Activated CD8-positive, alpha-beta T cell treated with anti-CD3 and anti-CD28 coated beads, Interleukin-2, amount 10 ng/mL, durations not matched to agents 7 days and 5 days (primary cell): ENCODE results near the gene SMURF2. TPM values are rescaled to one million over a fixed set of nuclear protein-coding genes. Genes with fewer than 3 reads are reported as not detected.

ENCODE experiments used
- ATAC-seq: fragments of 150-1000 bp; cut with Tn5 transposase; one replicate; pipeline ENCODE4 v1.10.0; 2021; ENCODE audit warnings: moderate library complexity
- CTCF ChIA-PET: fragments of 350-600 bp; sonication (Branson Sonifier 250); formaldehyde crosslinking; loops from one replicate; lab custom pipeline; 2021; ENCODE audit warnings: antibody characterized with exemption; lab: Charles Lee
- POLR2A ChIA-PET: fragments of 350-600 bp; sonication (Branson Sonifier 250); formaldehyde crosslinking; loops from one replicate; lab custom pipeline; 2021; ENCODE audit warnings: antibody characterized with exemption; lab: Charles Lee
- DNase-seq: peaks from one replicate; pipeline ENCODE4 v3.0.0-alpha.2; 2020
- H3K27ac Mint-ChIP-seq: one replicate; pipeline ENCODE4 v1.8.0; 2021; ENCODE audit warnings: mild to moderate bottlenecking, mixed read lengths
- H3K27me3 Mint-ChIP-seq: one replicate; pipeline ENCODE4 v1.8.0; 2021; ENCODE audit warnings: low read depth, mixed read lengths
- H3K36me3 Mint-ChIP-seq: one replicate; pipeline ENCODE4 v1.8.0; 2021; ENCODE audit warnings: low read depth, mixed read lengths
- H3K4me1 Mint-ChIP-seq: one replicate; pipeline ENCODE4 v1.8.0; 2021; ENCODE audit warnings: low read depth, mixed read lengths
- H3K4me3 Mint-ChIP-seq: one replicate; pipeline ENCODE4 v1.8.0; 2021; ENCODE audit warnings: mild to moderate bottlenecking, mixed read lengths
- H3K9me3 Mint-ChIP-seq: one replicate; pipeline ENCODE4 v1.8.0; 2022; ENCODE audit warnings: mixed read lengths; ENCODE audit not compliant: insufficient read depth
- total RNA-seq, 2 experiments: library from RNA; stranded (reverse); gene quantifications; one replicate each; pipeline ENCODE4 v1.2.3, GENCODE V29; 2021

Gene SMURF2
- total RNA-seq, 2 experiments from 2014 or later = 16.1 to 16.4 TPM

- Mint-ChIP-seq H3K4me3 (no peak overlapping the region), H3K36me3 (peaks cover 18% of the 10 kb centered on the region), H3K4me1 (no peaks in the 10 kb centered on the region), H3K9me3 (no peaks in the 10 kb centered on the region), H3K27me3 (no peaks in the 10 kb centered on the region), H3K27ac (no peak overlapping the region)
- ATAC-seq (no peak), DNase-seq (no peak)
- ChIA-PET POLR2A (interaction anchor here (0.7 kb wide), 1 partner anchor 16 kb away, joined by 3 read pairs; no protein-coding TSS in a partner anchor), CTCF (interaction anchor here (1.7 to 1.9 kb wide), 2 partner anchors 16 to 48 kb away, joined by 4 to 5 read pairs; no protein-coding TSS in a partner anchor)
Measured at GRCh38 chr17:64554028-64554637, 108.0 kb downstream of the SMURF2 start.

GRCh38 chr17:64551461-64551860 is 110.6 kb downstream of the SMURF2 start:
- no peak for ATAC-seq
- DNase-seq = no peak
- Mint-ChIP-seq H3K4me3 (no peak overlapping the region), H3K9me3 (no peaks in the 10 kb centered on the region), H3K27ac (no peak overlapping the region), H3K4me1 (no peaks in the 10 kb centered on the region), H3K27me3 (no peaks in the 10 kb centered on the region), H3K36me3 (peaks cover 21% of the 10 kb centered on the region)
- CTCF ChIA-PET = interaction anchor here (2.0 kb wide), 1 partner anchor 48 kb away, joined by 8 read pairs; no protein-coding TSS in a partner anchor
- POLR2A ChIA-PET = no interaction called here

GRCh38 chr17:64547319-64547718 is 114.8 kb downstream of the SMURF2 start:
- ATAC-seq (no peak), DNase-seq (no peak)
- POLR2A ChIA-PET = no interaction called here
- no peaks in the 10 kb centered on the region for H3K9me3 Mint-ChIP-seq
- H3K27me3 Mint-ChIP-seq = no peaks in the 10 kb centered on the region
- no peak overlapping the region for H3K4me3 Mint-ChIP-seq
- no peak overlapping the region for H3K27ac Mint-ChIP-seq
- CTCF ChIA-PET = interaction anchor here (0.8 to 1.1 kb wide), 3 partner anchors 53 to 102 kb away, joined by 3 to 5 read pairs (median 5); no protein-coding TSS in a partner anchor
- H3K4me1 Mint-ChIP-seq = no peaks in the 10 kb centered on the region
- H3K36me3 Mint-ChIP-seq = peaks cover 22% of the 10 kb centered on the region

- Mint-ChIP-seq H3K27ac (no peak overlapping the region), H3K4me1 (no peaks in the 10 kb centered on the region), H3K4me3 (no peak overlapping the region), H3K36me3 (peaks cover 23% of the 10 kb centered on the region), H3K9me3 (no peaks in the 10 kb centered on the region), H3K27me3 (no peaks in the 10 kb centered on the region)
- DNase-seq (no peak), ATAC-seq (no peak)
- CTCF ChIA-PET = interaction anchor here (0.9 kb wide), 1 partner anchor 103 kb away, joined by 5 read pairs; no protein-coding TSS in a partner anchor
- POLR2A ChIA-PET = interaction anchor here (0.7 kb wide), 1 partner anchor 42 kb away, joined by 3 read pairs; no protein-coding TSS in a partner anchor
Measured at GRCh38 chr17:64546716-64547115, 115.4 kb downstream of the SMURF2 start.

- no peaks in the 10 kb centered on the region for H3K9me3 Mint-ChIP-seq
- ChIA-PET CTCF (interaction anchor here (0.7 to 2.5 kb wide), 6 partner anchors 11 to 192 kb away, joined by 3 to 10 read pairs (median 4); no protein-coding TSS in a partner anchor), POLR2A (no interaction called here)
- DNase-seq (no peak), ATAC-seq (no peak)
- no peak overlapping the region for H3K4me3 Mint-ChIP-seq
- no peaks in the 10 kb centered on the region for H3K27me3 Mint-ChIP-seq
- no peak overlapping the region for H3K27ac Mint-ChIP-seq
- peaks cover 26% of the 10 kb centered on the region for H3K36me3 Mint-ChIP-seq
- H3K4me1 Mint-ChIP-seq = no peaks in the 10 kb centered on the region
Measured at GRCh38 chr17:64544742-64545141, 117.4 kb downstream of the SMURF2 start.

- Mint-ChIP-seq H3K27me3 (no peaks in the 10 kb centered on the region), H3K4me3 (no peak overlapping the region), H3K4me1 (no peaks in the 10 kb centered on the region), H3K9me3 (no peaks in the 10 kb centered on the region), H3K27ac (peak overlapping the region; percentile 22), H3K36me3 (peaks cover 41% of the 10 kb centered on the region)
- ATAC-seq (no peak), DNase-seq (no peak)
- ChIA-PET POLR2A (interaction anchor here (0.6 to 0.7 kb wide), 2 partner anchors 40 to 65 kb away, joined by 3 to 4 read pairs; no protein-coding TSS in a partner anchor), CTCF (interaction anchor here (0.6 to 0.7 kb wide), 2 partner anchors 13 to 109 kb away, joined by 3 read pairs; no protein-coding TSS in a partner anchor)
Measured at GRCh38 chr17:64540118-64540776, 121.9 kb downstream of the SMURF2 start.

GRCh38 chr17:64538508-64539130 is 123.5 kb downstream of the SMURF2 start:
- Mint-ChIP-seq H3K4me3 (no peak overlapping the region), H3K27me3 (no peaks in the 10 kb centered on the region), H3K27ac (peak overlapping the region; percentile 41), H3K9me3 (no peaks in the 10 kb centered on the region), H3K36me3 (peaks cover 47% of the 10 kb centered on the region), H3K4me1 (no peaks in the 10 kb centered on the region)
- ChIA-PET POLR2A (interaction anchor here (0.6 kb wide), 1 partner anchor 30 kb away, joined by 3 read pairs; no protein-coding TSS in a partner anchor), CTCF (interaction anchor here (0.8 to 1.6 kb wide), 4 partner anchors 31 to 197 kb away, joined by 3 to 5 read pairs (median 3); no protein-coding TSS in a partner anchor)
- ATAC-seq (no peak), DNase-seq (no peak)

- no peak overlapping the region for H3K4me3 Mint-ChIP-seq
- no peak for ATAC-seq
- H3K27me3 Mint-ChIP-seq = no peaks in the 10 kb centered on the region
- H3K9me3 Mint-ChIP-seq = no peaks in the 10 kb centered on the region
- POLR2A ChIA-PET = interaction anchor here (0.6 to 0.8 kb wide), 2 partner anchors 16 to 113 kb away, joined by 3 read pairs; no protein-coding TSS in a partner anchor
- CTCF ChIA-PET = interaction anchor here (1.3 to 1.6 kb wide), 3 partner anchors 111 to 199 kb away, joined by 3 to 5 read pairs (median 3); no protein-coding TSS in a partner anchor
- no peak for DNase-seq
- H3K36me3 Mint-ChIP-seq = peaks cover 54% of the 10 kb centered on the region
- H3K4me1 Mint-ChIP-seq = no peaks in the 10 kb centered on the region
- H3K27ac Mint-ChIP-seq = peak overlapping the region; percentile 17
Measured at GRCh38 chr17:64537488-64537887, 124.6 kb downstream of the SMURF2 start.

- Mint-ChIP-seq H3K27ac (peak overlapping the region; percentile 17), H3K4me1 (no peaks in the 10 kb centered on the region), H3K9me3 (no peaks in the 10 kb centered on the region), H3K4me3 (no peak overlapping the region), H3K27me3 (no peaks in the 10 kb centered on the region), H3K36me3 (peaks cover 58% of the 10 kb centered on the region)
- POLR2A ChIA-PET = no interaction called here
- CTCF ChIA-PET = no interaction called here
- DNase-seq = no peak
- no peak for ATAC-seq
Measured at GRCh38 chr17:64536913-64537312, 125.2 kb downstream of the SMURF2 start.

- ChIA-PET CTCF (interaction anchor here (0.7 to 3.3 kb wide), 3 partner anchors 45 to 201 kb away, joined by 3 to 17 read pairs (median 4); no protein-coding TSS in a partner anchor), POLR2A (interaction anchor here (1.0 kb wide), 1 partner anchor 15 kb away, joined by 3 read pairs; no protein-coding TSS in a partner anchor)
- no peak overlapping the region for H3K4me3 Mint-ChIP-seq
- H3K9me3 Mint-ChIP-seq = no peaks in the 10 kb centered on the region
- H3K36me3 Mint-ChIP-seq = peaks cover 64% of the 10 kb centered on the region
- ATAC-seq (no peak), DNase-seq (no peak)
- H3K27me3 Mint-ChIP-seq = no peaks in the 10 kb centered on the region
- no peaks in the 10 kb centered on the region for H3K4me1 Mint-ChIP-seq
- H3K27ac Mint-ChIP-seq = no peak overlapping the region
Measured at GRCh38 chr17:64535357-64535756, 126.8 kb downstream of the SMURF2 start.

GRCh38 chr17:64534187-64534586 is 127.9 kb downstream of the SMURF2 start:
- peak; percentile 35 for ATAC-seq

More at GRCh38 chr17:64534187-64534586, 127.9 kb downstream of the SMURF2 start:
- Mint-ChIP-seq H3K4me1 (no peaks in the 10 kb centered on the region), H3K36me3 (peaks cover 68% of the 10 kb centered on the region), H3K27ac (peak overlapping the region; percentile 39), H3K4me3 (no peak overlapping the region), H3K9me3 (no peaks in the 10 kb centered on the region), H3K27me3 (no peaks in the 10 kb centered on the region)
- ChIA-PET CTCF (interaction anchor here (1.1 to 3.3 kb wide), 7 partner anchors 9 to 113 kb away, joined by 3 to 17 read pairs (median 3); no protein-coding TSS in a partner anchor), POLR2A (interaction anchor here (0.6 kb wide), 1 partner anchor 27 kb away, joined by 3 read pairs; the partner anchor contains the start of gene CEP95)
- no peak for DNase-seq
